ENCODE measurements around the gene MYH9.

DNA sequence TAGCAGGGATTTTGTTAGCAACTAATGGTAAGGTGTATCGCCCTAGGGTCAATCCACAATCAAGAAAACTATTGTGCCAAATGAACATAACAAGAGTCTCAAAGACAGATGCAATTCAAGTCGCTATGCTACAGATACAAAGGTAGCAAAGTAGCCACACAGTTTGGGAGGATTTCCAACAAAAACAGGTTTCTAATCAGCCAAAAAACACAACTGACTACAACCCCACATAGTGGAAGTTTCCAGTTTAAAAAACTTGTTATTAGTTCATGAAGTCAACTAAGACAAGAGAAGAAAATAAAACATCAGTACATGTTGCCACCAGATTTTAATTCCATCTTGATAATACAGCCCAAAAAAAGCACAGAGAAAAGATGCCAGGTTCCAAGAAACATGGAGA lies 38.0 kb downstream of the MYH9 start:
- TF ChIP-seq, protein P1, sequence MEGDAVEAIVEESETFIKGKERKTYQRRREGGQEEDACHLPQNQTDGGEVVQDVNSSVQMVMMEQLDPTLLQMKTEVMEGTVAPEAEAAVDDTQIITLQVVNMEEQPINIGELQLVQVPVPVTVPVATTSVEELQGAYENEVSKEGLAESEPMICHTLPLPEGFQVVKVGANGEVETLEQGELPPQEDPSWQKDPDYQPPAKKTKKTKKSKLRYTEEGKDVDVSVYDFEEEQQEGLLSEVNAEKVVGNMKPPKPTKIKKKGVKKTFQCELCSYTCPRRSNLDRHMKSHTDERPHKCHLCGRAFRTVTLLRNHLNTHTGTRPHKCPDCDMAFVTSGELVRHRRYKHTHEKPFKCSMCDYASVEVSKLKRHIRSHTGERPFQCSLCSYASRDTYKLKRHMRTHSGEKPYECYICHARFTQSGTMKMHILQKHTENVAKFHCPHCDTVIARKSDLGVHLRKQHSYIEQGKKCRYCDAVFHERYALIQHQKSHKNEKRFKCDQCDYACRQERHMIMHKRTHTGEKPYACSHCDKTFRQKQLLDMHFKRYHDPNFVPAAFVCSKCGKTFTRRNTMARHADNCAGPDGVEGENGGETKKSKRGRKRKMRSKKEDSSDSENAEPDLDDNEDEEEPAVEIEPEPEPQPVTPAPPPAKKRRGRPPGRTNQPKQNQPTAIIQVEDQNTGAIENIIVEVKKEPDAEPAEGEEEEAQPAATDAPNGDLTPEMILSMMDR (conservative IDR thresholded peaks at IDR 0.05; ENCODE audit: low read depth in 2 of 2) = no peak
- no peak for TF ChIP-seq POLR2AphosphoS5 (IDR thresholded peaks at IDR 0.05; ENCODE audit: low read depth)
- TF ChIP-seq EZH2 (IDR thresholded peaks at IDR 0.05; ENCODE audit: low read depth, unreplicated experiment) = no peak
- TF ChIP-seq JUNB (IDR thresholded peaks at IDR 0.05; ENCODE audit: unreplicated experiment) = no peak
- TF ChIP-seq, protein P2, sequence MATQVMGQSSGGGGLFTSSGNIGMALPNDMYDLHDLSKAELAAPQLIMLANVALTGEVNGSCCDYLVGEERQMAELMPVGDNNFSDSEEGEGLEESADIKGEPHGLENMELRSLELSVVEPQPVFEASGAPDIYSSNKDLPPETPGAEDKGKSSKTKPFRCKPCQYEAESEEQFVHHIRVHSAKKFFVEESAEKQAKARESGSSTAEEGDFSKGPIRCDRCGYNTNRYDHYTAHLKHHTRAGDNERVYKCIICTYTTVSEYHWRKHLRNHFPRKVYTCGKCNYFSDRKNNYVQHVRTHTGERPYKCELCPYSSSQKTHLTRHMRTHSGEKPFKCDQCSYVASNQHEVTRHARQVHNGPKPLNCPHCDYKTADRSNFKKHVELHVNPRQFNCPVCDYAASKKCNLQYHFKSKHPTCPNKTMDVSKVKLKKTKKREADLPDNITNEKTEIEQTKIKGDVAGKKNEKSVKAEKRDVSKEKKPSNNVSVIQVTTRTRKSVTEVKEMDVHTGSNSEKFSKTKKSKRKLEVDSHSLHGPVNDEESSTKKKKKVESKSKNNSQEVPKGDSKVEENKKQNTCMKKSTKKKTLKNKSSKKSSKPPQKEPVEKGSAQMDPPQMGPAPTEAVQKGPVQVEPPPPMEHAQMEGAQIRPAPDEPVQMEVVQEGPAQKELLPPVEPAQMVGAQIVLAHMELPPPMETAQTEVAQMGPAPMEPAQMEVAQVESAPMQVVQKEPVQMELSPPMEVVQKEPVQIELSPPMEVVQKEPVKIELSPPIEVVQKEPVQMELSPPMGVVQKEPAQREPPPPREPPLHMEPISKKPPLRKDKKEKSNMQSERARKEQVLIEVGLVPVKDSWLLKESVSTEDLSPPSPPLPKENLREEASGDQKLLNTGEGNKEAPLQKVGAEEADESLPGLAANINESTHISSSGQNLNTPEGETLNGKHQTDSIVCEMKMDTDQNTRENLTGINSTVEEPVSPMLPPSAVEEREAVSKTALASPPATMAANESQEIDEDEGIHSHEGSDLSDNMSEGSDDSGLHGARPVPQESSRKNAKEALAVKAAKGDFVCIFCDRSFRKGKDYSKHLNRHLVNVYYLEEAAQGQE (IDR thresholded peaks at IDR 0.05; ENCODE audit: unreplicated experiment) = no peak
- TF ChIP-seq EZH2phosphoT487 (IDR thresholded peaks at IDR 0.05; ENCODE audit: unreplicated experiment) = no peak
- TF ChIP-seq CREB1 (CRISPR knock-in tag; IDR thresholded peaks at IDR 0.05; ENCODE audit: low read depth) = no peak
- TF ChIP-seq STAT1 (IDR thresholded peaks at IDR 0.05; ENCODE audit: unreplicated experiment) = no peak
- TF ChIP-seq NANOG (IDR thresholded peaks at IDR 0.05; ENCODE audit: borderline replicate concordance) = no peak
